ENCODE results near the gene ADD1. TPM values are rescaled to one million over a fixed set of nuclear protein-coding genes. Genes with fewer than 3 reads are reported as not detected.

Gene ADD1
- total and polyA plus RNA-seq, 2 of the 13 experiments (the other 11 are each of a cell fraction or from before 2014, with no cell fraction given) = 73.9 to 122 TPM

DNA sequence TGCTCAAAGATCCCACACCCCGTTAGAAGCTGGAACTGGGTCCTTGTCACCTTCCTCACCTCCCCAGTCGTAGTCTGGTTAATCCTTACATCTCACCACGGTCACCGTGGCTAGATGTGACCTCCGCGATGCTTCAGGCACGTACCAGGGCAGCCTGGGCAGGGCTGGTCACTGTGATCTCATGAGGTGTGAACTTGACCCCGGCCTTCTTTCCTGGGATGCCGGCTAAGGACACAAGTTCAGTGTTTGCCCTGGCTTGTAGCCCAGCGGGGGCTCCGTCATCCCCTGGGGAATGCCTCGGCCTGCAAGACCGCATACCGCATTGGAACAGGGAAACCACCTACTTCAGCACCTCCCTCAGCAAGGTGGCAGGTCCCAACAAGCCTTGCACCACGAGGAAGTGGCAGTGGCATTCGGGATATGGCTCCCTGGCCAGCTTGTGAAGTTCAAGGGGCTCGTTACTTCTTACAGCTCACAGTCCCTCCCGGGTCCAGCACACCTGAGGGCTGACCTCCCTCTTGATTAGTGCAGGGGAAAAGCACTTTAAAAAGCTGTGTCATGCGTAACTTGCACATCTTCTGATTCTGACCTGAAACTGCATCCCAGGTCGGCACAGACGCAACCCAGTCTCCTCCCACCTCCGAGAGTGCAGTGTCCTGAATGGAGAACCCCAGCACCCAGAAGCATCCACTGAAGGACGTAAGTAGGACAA, 93.7 kb downstream of the ADD1 start (continued):
- TF ChIP-seq ZBTB4 (CRISPR knock-in tag; IDR thresholded peaks at IDR 0.05; ENCODE audit: borderline replicate concordance) (peak; percentile 66; the same call in 1 of the 2 replicates), ZNF598 (CRISPR knock-in tag; IDR thresholded peaks at IDR 0.05; ENCODE audit: borderline replicate concordance) (peak; percentile 67; the same call in 1 of the 2 replicates), ZSCAN29 (CRISPR knock-in tag; conservative IDR thresholded peaks at IDR 0.05) (peak; percentile 65; the same call in 1 of the 2 replicates), ZNF547 (CRISPR knock-in tag; IDR thresholded peaks at IDR 0.05) (peak; percentile 53; the same call in 1 of the 2 replicates), ZFP36L1 (CRISPR knock-in tag; IDR thresholded peaks at IDR 0.05) (0 out of 2 replicates have a peak, but pooled peaks have one; percentile 48), ZNF501 (CRISPR knock-in tag; IDR thresholded peaks at IDR 0.05) (peak; percentile 85), DZIP1 (CRISPR knock-in tag; IDR thresholded peaks at IDR 0.05) (no peak), IRF2 (CRISPR knock-in tag; IDR thresholded peaks at IDR 0.05) (peak; percentile 85), HMGXB3 (CRISPR knock-in tag; IDR thresholded peaks at IDR 0.05; ENCODE audit: borderline replicate concordance) (peak; percentile 88), ZNF292 (CRISPR knock-in tag; IDR thresholded peaks at IDR 0.05; ENCODE audit: borderline replicate concordance, low read depth) (peak; percentile 69; the same call in 1 of the 2 replicates), ZNF44 (CRISPR knock-in tag; IDR thresholded peaks at IDR 0.05) (0 out of 2 replicates have a peak, but pooled peaks have one; percentile 16)
- TF ChIP-seq, protein P1, sequence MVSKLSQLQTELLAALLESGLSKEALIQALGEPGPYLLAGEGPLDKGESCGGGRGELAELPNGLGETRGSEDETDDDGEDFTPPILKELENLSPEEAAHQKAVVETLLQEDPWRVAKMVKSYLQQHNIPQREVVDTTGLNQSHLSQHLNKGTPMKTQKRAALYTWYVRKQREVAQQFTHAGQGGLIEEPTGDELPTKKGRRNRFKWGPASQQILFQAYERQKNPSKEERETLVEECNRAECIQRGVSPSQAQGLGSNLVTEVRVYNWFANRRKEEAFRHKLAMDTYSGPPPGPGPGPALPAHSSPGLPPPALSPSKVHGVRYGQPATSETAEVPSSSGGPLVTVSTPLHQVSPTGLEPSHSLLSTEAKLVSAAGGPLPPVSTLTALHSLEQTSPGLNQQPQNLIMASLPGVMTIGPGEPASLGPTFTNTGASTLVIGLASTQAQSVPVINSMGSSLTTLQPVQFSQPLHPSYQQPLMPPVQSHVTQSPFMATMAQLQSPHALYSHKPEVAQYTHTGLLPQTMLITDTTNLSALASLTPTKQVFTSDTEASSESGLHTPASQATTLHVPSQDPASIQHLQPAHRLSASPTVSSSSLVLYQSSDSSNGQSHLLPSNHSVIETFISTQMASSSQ (IDR thresholded peaks at IDR 0.05; ENCODE audit: low read depth) = no peak
- TF ChIP-seq, protein P1 (CRISPR knock-in tag; IDR thresholded peaks at IDR 0.05; ENCODE audit: borderline replicate concordance) = peak; percentile 72; the same call in 1 of the 2 replicates
